H9 (cell line): ENCODE results near the gene OSR1. TPM values are rescaled to one million over a fixed set of nuclear protein-coding genes. Genes with fewer than 3 reads are reported as not detected.

ENCODE experiments used
- DNase-seq: peaks from one replicate; pipeline ENCODE4 v3.0.0-alpha.2; 2017
- H2AFZ ChIP-seq: one replicate; pipeline ENCODE4 v1.6.1; 2013; ENCODE audit warnings: mild to moderate bottlenecking, low read length, control low read depth, moderate library complexity
- H2AK5ac ChIP-seq: 2 replicates; pipeline ENCODE4 v1.6.1; 2013; ENCODE audit warnings: low read length, control low read depth, mixed read lengths; ENCODE audit not compliant: insufficient read length
- H2BK120ac ChIP-seq: one replicate; pipeline ENCODE4 v1.6.1; 2013; ENCODE audit warnings: low read depth, mild to moderate bottlenecking, low read length, control low read depth, inconsistent platforms; ENCODE audit not compliant: poor library complexity, severe bottlenecking
- H2BK12ac ChIP-seq: 2 replicates; pipeline ENCODE4 v1.6.1; 2013; ENCODE audit warnings: low read length, control low read depth, mixed read lengths, low read depth; ENCODE audit not compliant: insufficient read length
- H2BK15ac ChIP-seq: 2 replicates; pipeline ENCODE4 v1.6.1; 2013; ENCODE audit warnings: low read depth, low read length, control low read depth
- H2BK20ac ChIP-seq: one replicate; pipeline ENCODE4 v1.6.1; 2013; ENCODE audit warnings: low read depth, mild to moderate bottlenecking, low read length, control low read depth, inconsistent platforms; ENCODE audit not compliant: poor library complexity, severe bottlenecking
- H2BK5ac ChIP-seq: 2 replicates; pipeline ENCODE4 v1.6.1; 2013; ENCODE audit warnings: low read length, control low read depth, mixed read lengths; ENCODE audit not compliant: insufficient read length
- H3K14ac ChIP-seq: 2 replicates; pipeline ENCODE4 v1.6.1; 2013; ENCODE audit warnings: low read length, control low read depth; ENCODE audit not compliant: insufficient read depth
- H3K18ac ChIP-seq: 2 replicates; pipeline ENCODE4 v1.6.1; 2013; ENCODE audit warnings: low read depth, mild to moderate bottlenecking, mixed read lengths, low read length, control low read depth; ENCODE audit not compliant: insufficient read length
- H3K23ac ChIP-seq: 2 replicates; pipeline ENCODE4 v1.6.1; 2013; ENCODE audit warnings: low read length, control low read depth, mixed read lengths, low read depth; ENCODE audit not compliant: insufficient read length
- H3K23me2 ChIP-seq: 2 replicates; pipeline ENCODE4 v1.6.1; 2013; ENCODE audit warnings: low read depth, mild to moderate bottlenecking, mixed read lengths, low read length, control low read depth; ENCODE audit not compliant: insufficient read length, poor library complexity, severe bottlenecking
- H3K27ac ChIP-seq: 2 replicates; pipeline ENCODE4 v1.5.1; 2013; ENCODE audit warnings: low read length, control low read depth, mixed read lengths, low read depth; ENCODE audit not compliant: insufficient read length
- H3K27me3 ChIP-seq: 2 replicates; pipeline ENCODE4 v1.6.1; 2013; ENCODE audit warnings: low read length, control low read depth, inconsistent platforms; ENCODE audit not compliant: insufficient read depth
- H3K4ac ChIP-seq: 2 replicates; pipeline ENCODE4 v1.6.1; 2013; ENCODE audit warnings: low read depth, mild to moderate bottlenecking, control low read depth, inconsistent platforms, low read length, moderate library complexity
- H3K4me1 ChIP-seq: 2 replicates; pipeline ENCODE4 v1.6.1; 2013; ENCODE audit warnings: low read length, control low read depth, inconsistent platforms; ENCODE audit not compliant: insufficient read depth
- H3K4me2 ChIP-seq: 2 replicates; pipeline ENCODE4 v1.6.1; 2013; ENCODE audit warnings: low read length, control low read depth, mixed read lengths; ENCODE audit not compliant: insufficient read length, insufficient read depth
- H3K56ac ChIP-seq: 2 replicates; pipeline ENCODE4 v1.6.1; 2013; ENCODE audit warnings: low read depth, mild to moderate bottlenecking, mixed read lengths, low read length, control low read depth; ENCODE audit not compliant: insufficient read length
- H3K79me1 ChIP-seq: 2 replicates; pipeline ENCODE4 v1.6.1; 2013; ENCODE audit warnings: low read depth, mild to moderate bottlenecking, moderate library complexity, low read length, control low read depth, inconsistent platforms; ENCODE audit not compliant: insufficient read depth, poor library complexity, severe bottlenecking
- H3K79me2 ChIP-seq: 2 replicates; pipeline ENCODE4 v1.6.1; 2013; ENCODE audit warnings: low read length, control low read depth, inconsistent platforms; ENCODE audit not compliant: insufficient read depth
- H3K9ac ChIP-seq: 2 replicates; pipeline ENCODE4 v1.6.1; 2013; ENCODE audit warnings: low read length, control low read depth, mixed read lengths; ENCODE audit not compliant: insufficient read length; ENCODE audit errors: extremely low read depth
- H3K9me3 ChIP-seq: one replicate; pipeline ENCODE4 v1.6.1; 2013; ENCODE audit warnings: low read depth, low read length, inconsistent platforms; ENCODE audit not compliant: control insufficient read depth
- H3T11ph ChIP-seq: one replicate; pipeline ENCODE4 v1.6.1; 2013; ENCODE audit warnings: mild to moderate bottlenecking, low read length, control low read depth, inconsistent platforms
- H4K20me1 ChIP-seq: one replicate; pipeline ENCODE4 v1.6.1; 2013; ENCODE audit not compliant: control insufficient read depth, insufficient read length, insufficient read depth
- H4K5ac ChIP-seq: 2 replicates; pipeline ENCODE4 v1.6.1; 2013; ENCODE audit warnings: low read depth, mild to moderate bottlenecking, mixed read lengths, low read length, control low read depth; ENCODE audit not compliant: insufficient read length
- H4K8ac ChIP-seq: replicated peaks from 2 replicates; pipeline ENCODE4 v1.6.1; 2013; ENCODE audit warnings: low read length, control low read depth, mixed read lengths, low read depth; ENCODE audit not compliant: insufficient read length
- H4K91ac ChIP-seq: 2 replicates; pipeline ENCODE4 v1.6.1; 2013; ENCODE audit warnings: low read depth, mild to moderate bottlenecking, moderate library complexity, mixed read lengths, low read length, control low read depth; ENCODE audit not compliant: insufficient read length
- H3K27ac Mint-ChIP-seq, 3 experiments: 2 replicates in 2 of 3; 3 replicates in 1 of 3; pipeline ENCODE4 v1.8.0; 2020 to 2021; ENCODE audit warnings: mixed read lengths in 3 of 3, mild to moderate bottlenecking in 1 of 3, moderate library complexity in 1 of 3
- H3K27me3 Mint-ChIP-seq: 2 replicates; pipeline ENCODE4 v1.8.0; 2021; ENCODE audit warnings: low read depth, mild to moderate bottlenecking, moderate library complexity, mixed read lengths
- H3K36me3 Mint-ChIP-seq, 3 experiments: 2 replicates in 2 of 3; 3 replicates in 1 of 3; pipeline ENCODE4 v1.8.0; 2020 to 2021; ENCODE audit warnings: low read depth in 3 of 3, mixed read lengths in 3 of 3; ENCODE audit not compliant: insufficient read depth in 1 of 3
- H3K4me1 Mint-ChIP-seq, 2 experiments: 2 replicates each; pipeline ENCODE4 v1.8.0; 2020; ENCODE audit warnings: mixed read lengths in 2 of 2
- H3K4me3 Mint-ChIP-seq, 2 experiments: 2 replicates in 1 of 2; 3 replicates in 1 of 2; pipeline ENCODE4 v1.8.0; 2020 to 2021; ENCODE audit warnings: mild to moderate bottlenecking in 2 of 2, mixed read lengths in 2 of 2, moderate library complexity in 1 of 2
- H3K9me3 Mint-ChIP-seq, 2 experiments: 2 replicates in 1 of 2; 3 replicates in 1 of 2; pipeline ENCODE4 v1.8.0; 2020; ENCODE audit warnings: mild to moderate bottlenecking in 2 of 2, mixed read lengths in 2 of 2, moderate library complexity in 1 of 2
- CTCF ChIP-seq: fragments of 200-600 bp; sonication (generic); conservative IDR thresholded peaks from 3 replicates; pipeline ENCODE4 v1.8.0; 2021; ENCODE audit warnings: antibody characterized with exemption, mild to moderate bottlenecking
- WGBS: extraction: QIAGEN DNeasy Blood & Tissue Kit; methylation state at CpG from one replicate; pipeline ENCODE4 v1.1.7; 2013; ENCODE audit warnings: missing lambda C conversion rate, low lambda C conversion rate, mixed read lengths; ENCODE audit not compliant: insufficient read length; ENCODE audit errors: extremely low coverage; 5-methylcytosine and 5-hydroxymethylcytosine counted together
- total RNA-seq: library from RNA; stranded (reverse); gene quantifications from 2 replicates; pipeline ENCODE4 v1.2.1, GENCODE V29; 2021

OSR1 gene
- total RNA-seq, 1 experiment from 2014 or later, result 0.35 TPM

- H2BK20ac ChIP-seq, result no peak overlapping the region
- no peak overlapping the region for H3K18ac ChIP-seq
- Mint-ChIP-seq H3K36me3 (no peaks in the 10 kb centered on the region; a peak in 1 of 7 replicates), H3K27me3 (peaks cover 1% of the 10 kb centered on the region; the same call in 1 of the 2 replicates), H3K4me1 (peaks cover 4 to 5% of the 10 kb centered on the region in 2 experiments), H3K27ac (no peak overlapping the region), H3K4me3 (no peak overlapping the region), H3K9me3 (0 out of 5 replicates have a peak, but pooled peaks cover 1 to 3% of the 10 kb centered on the region in 2 experiments)
- H3K56ac ChIP-seq, result no peak overlapping the region
- H3K27me3 ChIP-seq, result no peaks in the 10 kb centered on the region
- H3K4me1 ChIP-seq, result 0 out of 2 replicates have a peak, but pooled peaks cover 4% of the 10 kb centered on the region
- H3K14ac ChIP-seq, result no peak overlapping the region
- no peak overlapping the region for H2AK5ac ChIP-seq
- no peak overlapping the region for H3T11ph ChIP-seq
- H3K4me2 ChIP-seq, result no peak overlapping the region
- H3K23ac ChIP-seq, result no peak overlapping the region
- DNase-seq, result no peak
- H4K8ac ChIP-seq, result no peak overlapping the region
- no peak overlapping the region for H3K9ac ChIP-seq
- H2BK5ac ChIP-seq, result no peak overlapping the region
- no peaks in the 10 kb centered on the region for H3K79me1 ChIP-seq
- H4K5ac ChIP-seq, result no peak overlapping the region
- no peak overlapping the region for H2AFZ ChIP-seq
- no peak overlapping the region for H3K27ac ChIP-seq
- H3K9me3 ChIP-seq, result no peaks in the 10 kb centered on the region
- no peak overlapping the region for H2BK12ac ChIP-seq
- H2BK15ac ChIP-seq, result no peak overlapping the region
- no peak overlapping the region for H3K4ac ChIP-seq
- H2BK120ac ChIP-seq, result no peak overlapping the region
- TF ChIP-seq CTCF, result peak; percentile 57; the same call in 2 of the 3 replicates
- H3K79me2 ChIP-seq, result no peaks in the 10 kb centered on the region
- no peaks in the 10 kb centered on the region for H4K20me1 ChIP-seq
- H3K23me2 ChIP-seq, result no peaks in the 10 kb centered on the region
- H4K91ac ChIP-seq, result no peak overlapping the region
- WGBS, result no CpG with 5 or more reads among the region's 3 CpGs
These were observed 19.3 kb upstream of the OSR1 start for GRCh38 chr2:19377717-19378116.
